ENCODE data around the gene BPIFB6.

The BPIFB6 gene

GRCh38 chr20:33064572-33065287 lies 33.3 kb downstream of the BPIFB6 start:
- no peak for DNase-seq

- no peak for DNase-seq
These were observed 34.3 kb downstream of the BPIFB6 start for GRCh38 chr20:33065785-33066184.

- no peak for DNase-seq
These were observed 36.4 kb downstream of the BPIFB6 start for GRCh38 chr20:33067806-33068205.

GRCh38 chr20:33068251-33068939 lies 36.9 kb downstream of the BPIFB6 start:
- DNase-seq = no peak

- no peak for DNase-seq
These were observed 38.2 kb downstream of the BPIFB6 start for GRCh38 chr20:33069673-33070072.

- DNase-seq = no peak
These were observed 38.9 kb downstream of the BPIFB6 start for GRCh38 chr20:33070111-33071053.

GRCh38 chr20:33071198-33071597 lies 39.8 kb downstream of the BPIFB6 start:
- no peak for DNase-seq

- DNase-seq = no peak
These were observed 40.9 kb downstream of the BPIFB6 start for GRCh38 chr20:33072362-33072761.

GRCh38 chr20:33072813-33073212 lies 41.4 kb downstream of the BPIFB6 start:
- no peak for DNase-seq

- DNase-seq = no peak
These were observed 43.2 kb downstream of the BPIFB6 start for GRCh38 chr20:33074675-33075074.

GRCh38 chr20:33075281-33075680 lies 43.8 kb downstream of the BPIFB6 start:
- DNase-seq = no peak

- DNase-seq = no peak
These were observed 45.4 kb downstream of the BPIFB6 start for GRCh38 chr20:33076662-33077372.

GRCh38 chr20:33079259-33079658 lies 47.8 kb downstream of the BPIFB6 start, which contains the start of gene BPIFB4:
TSS of gene BPIFB4 (plus strand) at chr20:33079643. CDS start at chr20:33081527, 1,884 bp downstream.
- no peak for DNase-seq

GRCh38 chr20:33081411-33082154 lies 50.1 kb downstream of the BPIFB6 start:
- DNase-seq = no peak

GRCh38 chr20:33082546-33082945 lies 51.1 kb downstream of the BPIFB6 start:
- DNase-seq = no peak

- no peak for DNase-seq
These were observed 52.3 kb downstream of the BPIFB6 start for GRCh38 chr20:33083544-33084340.

- no peak for DNase-seq
These were observed 53.3 kb downstream of the BPIFB6 start for GRCh38 chr20:33084722-33085121.

GRCh38 chr20:33086052-33086722 lies 54.7 kb downstream of the BPIFB6 start:
- no peak for DNase-seq

GRCh38 chr20:33091147-33091546 lies 59.7 kb downstream of the BPIFB6 start:
- DNase-seq = no peak

- DNase-seq = no peak
These were observed 60.2 kb downstream of the BPIFB6 start for GRCh38 chr20:33091693-33092092.

Data from central memory CD4-positive, alpha-beta T cell (primary cell).